OCI-LY7 (cell line): Measurements from ENCODE around the gene AXL. TPM values are rescaled to one million over a fixed set of nuclear protein-coding genes. Genes with fewer than 3 reads are reported as not detected.

ENCODE experiments used
- BruUV-seq: library from RNA; stranded (reverse); fragments of 400-500 nt; replicated peaks from 2 replicates; lab custom pipeline; 2021; lab: Mats Ljungman, UMichigan
- CTCF ChIA-PET: fragments of 300-600 bp; sonication (Branson Sonifier 250); formaldehyde crosslinking; loops from one replicate; lab custom pipeline; 2022; ENCODE audit warnings: antibody characterized with exemption; ENCODE audit not compliant: unreplicated experiment; lab: Charles Lee
- POLR2A ChIA-PET: fragments of 300-600 bp; sonication (Branson Sonifier 250); formaldehyde crosslinking; loops from one replicate; lab custom pipeline; 2022; ENCODE audit warnings: antibody characterized with exemption; lab: Charles Lee
- DNase-seq: peaks from one replicate; pipeline ENCODE4 v3.0.0-alpha.2; 2015; ENCODE audit warnings: low spot score
- H2AFZ ChIP-seq: fragments of 200-600 bp; sonication (generic), shearing (Covaris generic); 2 replicates; pipeline ENCODE4 v1.6.1; 2014; ENCODE audit warnings: mild to moderate bottlenecking, antibody characterized with exemption, low read length, moderate library complexity
- H3K27ac ChIP-seq: fragments of 200-600 bp; sonication (generic); 2 replicates; pipeline ENCODE4 v1.5.1; 2014; ENCODE audit warnings: mixed run types, low read depth, mild to moderate bottlenecking, moderate library complexity, low read length, inconsistent platforms; ENCODE audit not compliant: poor library complexity, severe bottlenecking
- H3K36me3 ChIP-seq: fragments of 200-600 bp; sonication (generic); 2 replicates; pipeline ENCODE4 v1.6.1; 2014; ENCODE audit warnings: mild to moderate bottlenecking, antibody characterized with exemption, low read length, moderate library complexity, mixed read lengths; ENCODE audit not compliant: insufficient read depth
- H3K4me1 ChIP-seq: fragments of 200-600 bp; sonication (generic); 2 replicates; pipeline ENCODE4 v1.5.1; 2014; ENCODE audit warnings: mild to moderate bottlenecking, low read length; ENCODE audit not compliant: insufficient read depth, poor library complexity, severe bottlenecking
- H3K4me2 ChIP-seq: fragments of 200-600 bp; sonication (generic); 2 replicates; pipeline ENCODE4 v1.6.1; 2014; ENCODE audit warnings: mild to moderate bottlenecking, low read length
- H3K4me3 ChIP-seq: fragments of 200-600 bp; sonication (generic); 2 replicates; pipeline ENCODE4 v1.5.1; 2014; ENCODE audit warnings: mild to moderate bottlenecking, low read depth, low read length; ENCODE audit not compliant: poor library complexity, severe bottlenecking
- H3K79me2 ChIP-seq: fragments of 200-600 bp; sonication (generic); 2 replicates; pipeline ENCODE4 v1.6.1; 2016; ENCODE audit warnings: low read depth, mild to moderate bottlenecking, low read length, moderate library complexity, mixed read lengths; ENCODE audit not compliant: insufficient read depth
- H3K9me2 ChIP-seq: fragments of 200-600 bp; sonication (generic); 2 replicates; pipeline ENCODE4 v1.6.1; 2016; ENCODE audit warnings: mild to moderate bottlenecking, low read length, mixed read lengths; ENCODE audit not compliant: insufficient read depth
- H3K9me3 ChIP-seq: fragments of 200-600 bp; sonication (generic); 2 replicates; pipeline ENCODE4 v1.6.1; 2014; ENCODE audit warnings: mild to moderate bottlenecking, mixed run types, low read length, mixed read lengths
- H4K20me1 ChIP-seq: fragments of 200-600 bp; sonication (generic); 2 replicates; pipeline ENCODE4 v1.6.1; 2014; ENCODE audit warnings: mild to moderate bottlenecking, antibody characterized with exemption, low read length, moderate library complexity, mixed read lengths; ENCODE audit not compliant: insufficient read depth
- EZH2phosphoT487 ChIP-seq: fragments of 200-600 bp; sonication (generic); IDR thresholded peaks from 2 replicates; pipeline ENCODE4 v1.6.1; 2018; ENCODE audit warnings: low read depth, borderline replicate concordance, mild to moderate bottlenecking, mixed run types, antibody characterized with exemption, low read length, moderate library complexity, mixed read lengths
- intact Hi-C: fragments of 100-400 bp; cut with micrococcal nuclease; formaldehyde crosslinking; loops from one replicate; pipeline ENCODE4 v1.10.0; 2022; ENCODE audit not compliant: unreplicated experiment
- total RNA-seq, 2 experiments: library from RNA; depleted of rRNA in 1 of 2; stranded (reverse); fragments of >200 nt in 1 of 2; shearing (Covaris generic) in 1 of 2; gene quantifications; 2 replicates each; pipeline ENCODE4 v1.2.3, GENCODE V29; 2014 to 2022
- TF ChIP-seq, protein P1 (sequence below): fragments of 200-600 bp; sonication (generic); conservative IDR thresholded peaks from 2 replicates; pipeline ENCODE4 v1.5.1; 2014; ENCODE audit warnings: mild to moderate bottlenecking, antibody characterized with exemption, low read length, moderate library complexity, mixed read lengths

AXL gene
- total RNA-seq, 2 experiments from 2014 or later = not detected

DNA sequence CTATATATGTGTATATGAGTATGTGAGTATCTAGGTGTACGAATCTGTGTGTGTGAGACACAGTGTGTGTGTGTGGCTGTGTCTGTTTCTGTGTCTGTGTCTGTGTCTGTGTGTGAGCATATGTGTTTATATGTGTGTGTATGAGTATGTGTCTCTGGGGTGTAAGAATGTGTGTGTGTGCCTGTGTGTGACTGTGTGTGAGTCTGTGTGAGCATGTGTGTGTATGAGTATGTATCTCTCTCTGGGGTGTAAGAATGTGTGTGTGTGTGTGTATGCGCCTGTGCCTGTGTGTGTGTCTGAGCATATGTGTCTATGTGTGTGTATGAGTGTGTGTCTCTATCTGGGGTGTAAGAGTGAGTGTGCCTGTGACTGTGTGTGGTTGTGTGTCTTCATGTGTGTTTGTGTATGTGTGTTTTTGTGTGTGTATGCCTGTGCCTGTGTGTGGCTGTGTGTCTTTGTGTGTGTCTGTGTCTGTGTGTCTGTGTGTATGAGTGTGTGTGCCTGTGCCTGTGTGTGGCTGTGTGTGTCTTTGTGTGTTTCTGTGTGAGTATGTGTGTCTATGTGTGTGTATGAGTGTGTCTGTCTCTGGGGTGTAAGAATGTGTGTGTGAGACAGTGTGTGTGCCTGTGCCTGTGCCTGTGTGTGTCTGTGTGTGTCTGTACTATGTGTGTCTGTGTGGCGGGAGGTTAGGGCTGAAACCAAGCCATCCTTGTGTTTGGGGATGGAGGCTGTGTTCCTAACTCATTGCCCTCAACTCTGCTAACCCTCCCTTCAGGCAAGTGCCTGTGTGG lies 11.2 kb downstream of the AXL start:
- no peaks in the 10 kb centered on the region for H3K9me3 ChIP-seq
- no peak for DNase-seq
- no peaks in the 10 kb centered on the region for H3K36me3 ChIP-seq
- no peak for TF ChIP-seq EZH2phosphoT487
- TF ChIP-seq, protein P1, sequence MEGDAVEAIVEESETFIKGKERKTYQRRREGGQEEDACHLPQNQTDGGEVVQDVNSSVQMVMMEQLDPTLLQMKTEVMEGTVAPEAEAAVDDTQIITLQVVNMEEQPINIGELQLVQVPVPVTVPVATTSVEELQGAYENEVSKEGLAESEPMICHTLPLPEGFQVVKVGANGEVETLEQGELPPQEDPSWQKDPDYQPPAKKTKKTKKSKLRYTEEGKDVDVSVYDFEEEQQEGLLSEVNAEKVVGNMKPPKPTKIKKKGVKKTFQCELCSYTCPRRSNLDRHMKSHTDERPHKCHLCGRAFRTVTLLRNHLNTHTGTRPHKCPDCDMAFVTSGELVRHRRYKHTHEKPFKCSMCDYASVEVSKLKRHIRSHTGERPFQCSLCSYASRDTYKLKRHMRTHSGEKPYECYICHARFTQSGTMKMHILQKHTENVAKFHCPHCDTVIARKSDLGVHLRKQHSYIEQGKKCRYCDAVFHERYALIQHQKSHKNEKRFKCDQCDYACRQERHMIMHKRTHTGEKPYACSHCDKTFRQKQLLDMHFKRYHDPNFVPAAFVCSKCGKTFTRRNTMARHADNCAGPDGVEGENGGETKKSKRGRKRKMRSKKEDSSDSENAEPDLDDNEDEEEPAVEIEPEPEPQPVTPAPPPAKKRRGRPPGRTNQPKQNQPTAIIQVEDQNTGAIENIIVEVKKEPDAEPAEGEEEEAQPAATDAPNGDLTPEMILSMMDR = no peak
- POLR2A ChIA-PET = no interaction called here
- no peak overlapping the region for H3K4me2 ChIP-seq
- intact Hi-C loops = no loop called here
- CTCF ChIA-PET = no interaction called here
- no peaks in the 10 kb centered on the region for H3K9me2 ChIP-seq
- no peak overlapping the region for H3K4me3 ChIP-seq
- H3K79me2 ChIP-seq = no peaks in the 10 kb centered on the region
- BruUV-seq = no TSS peak
- H3K4me1 ChIP-seq = no peaks in the 10 kb centered on the region
- H3K27ac ChIP-seq = no peak overlapping the region
- no peaks in the 10 kb centered on the region for H4K20me1 ChIP-seq
- no peak overlapping the region for H2AFZ ChIP-seq

DNA sequence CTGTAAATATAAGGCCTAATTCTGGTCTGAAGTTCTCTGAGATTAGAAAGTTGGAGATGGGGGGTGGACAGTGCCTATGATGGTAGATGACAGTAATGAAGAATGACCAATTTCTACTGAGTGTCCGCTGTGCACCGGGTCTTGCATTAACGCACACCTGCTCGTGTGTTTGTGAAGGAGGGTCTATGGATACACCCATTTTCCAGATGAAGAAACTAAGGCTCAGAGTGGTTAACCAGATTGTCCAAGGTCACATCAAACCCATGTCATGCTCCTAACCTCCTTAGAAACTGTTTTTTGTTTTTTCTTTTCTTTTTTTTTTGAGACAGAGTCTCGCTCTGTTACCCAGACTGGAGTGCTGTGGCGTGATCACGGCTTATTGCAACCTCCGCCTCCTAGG lies 13.7 kb downstream of the AXL start:
- BruUV-seq = no TSS peak
- TF ChIP-seq, protein P1 = no peak
- no peak for TF ChIP-seq EZH2phosphoT487
- H3K9me3 ChIP-seq = no peaks in the 10 kb centered on the region
- intact Hi-C loops = no loop called here
- no peak overlapping the region for H3K4me3 ChIP-seq
- H3K36me3 ChIP-seq = no peaks in the 10 kb centered on the region
- POLR2A ChIA-PET = no interaction called here
- no peak for DNase-seq
- H2AFZ ChIP-seq = no peak overlapping the region
- H3K4me2 ChIP-seq = no peak overlapping the region
- no peaks in the 10 kb centered on the region for H4K20me1 ChIP-seq
- H3K27ac ChIP-seq = no peak overlapping the region
- CTCF ChIA-PET = no interaction called here
- H3K79me2 ChIP-seq = no peaks in the 10 kb centered on the region
- H3K9me2 ChIP-seq = no peaks in the 10 kb centered on the region
- H3K4me1 ChIP-seq = no peaks in the 10 kb centered on the region

- POLR2A ChIA-PET = no interaction called here
- H3K4me3 ChIP-seq = no peak overlapping the region
- BruUV-seq = no TSS peak
- intact Hi-C loops = no loop called here
- no peak overlapping the region for H2AFZ ChIP-seq
- no peaks in the 10 kb centered on the region for H4K20me1 ChIP-seq
- TF ChIP-seq, protein P1 = no peak
- TF ChIP-seq EZH2phosphoT487 = no peak
- no peaks in the 10 kb centered on the region for H3K4me1 ChIP-seq
- no peak overlapping the region for H3K4me2 ChIP-seq
- H3K9me3 ChIP-seq = no peaks in the 10 kb centered on the region
- no peak overlapping the region for H3K27ac ChIP-seq
- no peaks in the 10 kb centered on the region for H3K9me2 ChIP-seq
- CTCF ChIA-PET = no interaction called here
- no peak for DNase-seq
- H3K36me3 ChIP-seq = no peaks in the 10 kb centered on the region
- H3K79me2 ChIP-seq = no peaks in the 10 kb centered on the region
These were observed 14.8 kb downstream of the AXL start for GRCh38 chr19:41233748-41234240.
